ENCODE results near the gene DIPK1A.
"Not testable (repeated sequence)": the region's sequence is repeated elsewhere in the genome, so short reads cannot be mapped to it uniquely, and the experiment has no call there.

The DIPK1A gene

DNA sequence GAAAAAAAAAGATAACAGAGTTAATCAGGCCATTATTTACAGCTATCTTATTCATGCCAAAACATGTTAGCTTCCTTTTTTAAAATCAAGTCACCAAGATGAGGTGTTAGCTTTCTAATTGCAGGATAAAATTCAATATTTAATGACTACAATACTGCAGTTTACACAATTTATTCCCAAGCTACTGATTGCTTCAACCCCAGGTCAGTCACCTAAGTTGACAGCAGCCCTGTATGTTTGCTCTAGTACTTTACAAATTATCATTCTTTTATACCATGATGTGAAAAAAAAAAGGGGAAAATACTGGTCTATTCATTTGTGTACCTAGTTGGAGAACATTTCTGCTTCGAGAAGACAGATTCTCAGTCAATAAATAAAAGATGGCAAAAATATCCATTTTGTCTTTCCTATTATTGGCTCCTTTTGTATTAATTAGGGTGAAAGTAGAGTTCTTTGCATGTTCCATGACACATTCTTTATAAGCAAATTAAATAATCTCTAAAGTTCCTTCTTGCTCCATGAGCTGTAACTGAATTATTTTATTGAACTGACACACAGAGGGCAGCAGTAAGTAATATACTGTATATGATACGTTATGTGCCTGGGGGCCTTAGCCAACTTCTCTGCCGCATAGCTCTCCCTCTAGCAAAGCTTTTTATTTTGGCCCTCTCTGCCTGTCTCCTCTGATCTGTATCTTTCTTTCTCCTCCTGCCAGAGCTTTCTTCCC lies 48.0 kb downstream of the DIPK1A start:
- Histone ChIP-seq H3K27me3 (ENCODE audit: control insufficient read depth in 1 of 2, insufficient read depth in 2 of 2, low read length in 2 of 2) (no peaks in the 10 kb centered on the region), H3K4me1 (ENCODE audit: control insufficient read depth, insufficient read depth, low read length) (no peaks in the 10 kb centered on the region), H3K36me3 (ENCODE audit: control insufficient read depth in 2 of 2, insufficient read depth in 2 of 2, low read length in 2 of 2) (no peaks in the 10 kb centered on the region), H3K4me3 (ENCODE audit: low read length in 2 of 2) (no peak overlapping the region), H3K27ac (ENCODE audit: low read length) (no peak overlapping the region), H3K9ac (ENCODE audit: low read length in 2 of 2) (no peak overlapping the region), H3K9me3 (ENCODE audit: control insufficient read depth in 2 of 2, low read length in 2 of 2) (no peaks in the 10 kb centered on the region)

DNA sequence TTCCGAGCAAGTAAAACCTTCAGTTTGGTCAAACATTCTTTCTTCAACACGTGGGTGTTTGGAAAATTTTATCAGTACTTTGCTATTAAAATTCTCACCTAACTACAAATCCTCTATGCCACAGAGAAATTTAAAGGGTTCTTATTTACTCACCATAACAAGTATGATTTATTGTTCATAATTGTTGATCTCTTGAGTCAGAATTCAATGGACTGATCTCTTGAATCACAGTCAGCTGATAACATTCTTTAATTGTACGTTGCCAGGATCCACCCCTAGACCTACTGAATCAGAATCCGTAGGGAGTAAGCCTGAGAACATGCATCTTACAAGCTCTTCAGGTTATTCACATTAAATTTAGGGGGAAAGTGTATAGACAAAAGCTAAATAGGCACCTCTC lies 51.2 kb downstream of the DIPK1A start:
- H3K27ac ChIP-seq (ENCODE audit: low read length) = no peak overlapping the region
- no peaks in the 10 kb centered on the region for H3K27me3 ChIP-seq (ENCODE audit: control insufficient read depth in 1 of 2, insufficient read depth in 2 of 2, low read length in 2 of 2)
- H3K9me3 ChIP-seq (ENCODE audit: control insufficient read depth in 2 of 2, low read length in 2 of 2) = no peaks in the 10 kb centered on the region
- H3K4me1 ChIP-seq (ENCODE audit: control insufficient read depth, insufficient read depth, low read length) = no peaks in the 10 kb centered on the region
- no peak overlapping the region for H3K9ac ChIP-seq (ENCODE audit: low read length in 2 of 2)
- no peaks in the 10 kb centered on the region for H3K36me3 ChIP-seq (ENCODE audit: control insufficient read depth in 2 of 2, insufficient read depth in 2 of 2, low read length in 2 of 2)
- H3K4me3 ChIP-seq (ENCODE audit: low read length in 2 of 2) = no peak overlapping the region

DNA sequence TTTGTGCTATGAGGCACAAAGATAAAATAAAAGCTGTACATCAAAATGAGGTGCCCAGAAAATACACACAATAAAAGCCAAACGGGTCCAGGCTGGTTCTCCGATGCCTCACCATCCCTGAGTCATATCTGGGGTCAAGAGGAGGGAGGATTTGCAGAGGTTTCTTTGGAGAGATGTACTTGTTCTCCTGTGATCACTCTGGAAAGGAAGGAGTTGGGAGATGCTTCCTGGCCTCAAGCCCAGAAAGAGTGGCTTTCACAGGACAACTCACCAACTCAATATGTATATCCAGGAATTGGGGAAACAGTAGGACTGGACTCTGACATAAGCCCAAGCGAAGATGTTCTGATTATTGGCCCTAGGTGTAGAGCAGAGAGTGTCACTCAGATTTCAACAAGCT lies 51.9 kb downstream of the DIPK1A start:
- Histone ChIP-seq H3K27me3 (ENCODE audit: control insufficient read depth in 1 of 2, insufficient read depth in 2 of 2, low read length in 2 of 2) (no peaks in the 10 kb centered on the region), H3K4me3 (ENCODE audit: low read length in 2 of 2) (no peak overlapping the region), H3K36me3 (ENCODE audit: control insufficient read depth in 2 of 2, insufficient read depth in 2 of 2, low read length in 2 of 2) (no peaks in the 10 kb centered on the region), H3K9me3 (ENCODE audit: control insufficient read depth in 2 of 2, low read length in 2 of 2) (no peaks in the 10 kb centered on the region), H3K9ac (ENCODE audit: low read length in 2 of 2) (no peak overlapping the region), H3K4me1 (ENCODE audit: control insufficient read depth, insufficient read depth, low read length) (no peaks in the 10 kb centered on the region), H3K27ac (ENCODE audit: low read length) (no peak overlapping the region)

DNA sequence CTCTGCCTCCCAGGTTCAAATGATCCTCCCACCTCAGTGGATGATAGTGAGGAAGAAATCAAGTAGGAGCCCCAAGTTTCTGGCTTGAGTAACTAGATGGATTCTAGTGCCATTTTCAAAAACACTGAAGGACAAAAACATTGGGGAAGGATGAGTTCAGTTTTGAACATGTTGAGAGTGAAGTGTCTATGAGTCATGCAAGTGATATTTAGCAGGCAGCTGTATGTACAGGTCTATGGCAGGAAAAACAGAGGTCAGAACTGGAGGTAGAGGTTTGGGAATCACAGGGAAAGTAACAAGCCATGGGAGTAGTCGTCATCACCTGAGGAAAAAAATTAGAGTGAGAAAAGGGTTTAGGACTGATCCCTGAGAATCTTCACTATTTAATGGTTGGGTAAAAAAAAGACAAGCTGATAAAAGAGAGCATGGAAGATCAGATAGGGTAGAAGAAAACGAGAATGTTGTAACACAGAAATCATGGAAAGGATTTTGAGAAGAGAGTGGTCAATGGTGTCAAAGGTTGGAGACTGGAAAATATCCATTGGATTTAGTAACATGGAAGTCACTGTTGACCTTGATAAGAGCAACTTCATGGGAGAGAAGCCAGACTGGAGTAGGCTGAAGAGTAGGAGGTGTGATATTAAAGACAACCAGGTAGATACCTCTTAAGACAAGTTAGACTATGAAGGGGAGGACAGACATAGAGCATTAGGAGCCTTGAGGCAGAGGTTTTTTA lies 53.1 kb downstream of the DIPK1A start:
- Histone ChIP-seq H3K9ac (ENCODE audit: low read length in 2 of 2) (no peak overlapping the region), H3K4me3 (ENCODE audit: low read length in 2 of 2) (no peak overlapping the region), H3K27ac (ENCODE audit: low read length) (no peak overlapping the region), H3K9me3 (ENCODE audit: control insufficient read depth in 2 of 2, low read length in 2 of 2) (no peaks in the 10 kb centered on the region), H3K36me3 (ENCODE audit: control insufficient read depth in 2 of 2, insufficient read depth in 2 of 2, low read length in 2 of 2) (no peaks in the 10 kb centered on the region), H3K4me1 (ENCODE audit: control insufficient read depth, insufficient read depth, low read length) (no peaks in the 10 kb centered on the region), H3K27me3 (ENCODE audit: control insufficient read depth in 1 of 2, insufficient read depth in 2 of 2, low read length in 2 of 2) (no peaks in the 10 kb centered on the region)

DNA sequence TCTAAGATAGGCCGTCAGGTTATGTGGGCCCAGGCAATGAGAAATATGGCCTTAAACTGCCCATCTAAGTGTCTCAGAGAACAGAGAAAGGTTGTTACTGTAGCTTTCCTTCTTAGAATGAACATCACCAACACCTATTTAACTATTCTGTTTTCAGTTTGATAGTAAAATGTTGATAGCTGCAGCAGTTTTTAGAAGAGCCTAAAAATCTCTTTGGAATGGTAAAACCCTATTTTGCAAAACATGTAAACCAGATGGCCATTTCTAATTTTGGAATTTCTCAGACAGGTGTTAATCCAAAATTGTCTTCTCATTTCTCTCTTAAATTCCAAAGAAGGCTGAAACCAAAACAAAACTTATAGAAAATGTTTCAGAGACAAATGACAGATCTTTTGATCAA lies 57.5 kb downstream of the DIPK1A start:
- Histone ChIP-seq H3K27me3 (ENCODE audit: control insufficient read depth in 1 of 2, insufficient read depth in 2 of 2, low read length in 2 of 2) (no peaks in the 10 kb centered on the region), H3K9ac (ENCODE audit: low read length in 2 of 2) (no peak overlapping the region), H3K27ac (ENCODE audit: low read length) (no peak overlapping the region), H3K4me3 (ENCODE audit: low read length in 2 of 2) (no peak overlapping the region), H3K36me3 (ENCODE audit: control insufficient read depth in 2 of 2, insufficient read depth in 2 of 2, low read length in 2 of 2) (peaks cover 0 to 4% of the 10 kb centered on the region in 2 donors), H3K4me1 (ENCODE audit: control insufficient read depth, insufficient read depth, low read length) (no peaks in the 10 kb centered on the region), H3K9me3 (ENCODE audit: control insufficient read depth in 2 of 2, low read length in 2 of 2) (no peaks in the 10 kb centered on the region)

DNA sequence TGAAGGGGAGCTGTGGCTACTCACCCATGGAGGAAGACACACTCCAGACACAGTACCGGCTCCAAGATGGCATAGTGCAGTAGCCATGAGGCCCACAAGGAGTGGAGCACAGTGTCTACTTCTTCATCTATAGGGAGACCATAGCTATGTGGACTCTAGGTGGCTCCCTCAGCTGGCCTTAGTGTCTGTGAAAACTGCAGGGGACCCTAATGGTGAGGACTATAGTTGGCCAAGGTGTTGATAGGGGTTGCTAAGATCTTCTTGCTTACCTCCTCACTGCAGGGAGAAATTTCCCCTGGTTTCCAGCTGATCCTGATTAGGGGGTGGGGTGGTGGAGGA lies 58.9 kb downstream of the DIPK1A start:
- Histone ChIP-seq H3K27me3 (ENCODE audit: control insufficient read depth in 1 of 2, insufficient read depth in 2 of 2, low read length in 2 of 2) (no peaks in the 10 kb centered on the region), H3K9me3 (ENCODE audit: control insufficient read depth in 2 of 2, low read length in 2 of 2) (no peaks in the 10 kb centered on the region), H3K36me3 (ENCODE audit: control insufficient read depth in 2 of 2, insufficient read depth in 2 of 2, low read length in 2 of 2) (peaks cover 0 to 4% of the 10 kb centered on the region in 2 donors), H3K4me3 (ENCODE audit: low read length in 2 of 2) (no peak overlapping the region), H3K4me1 (ENCODE audit: control insufficient read depth, insufficient read depth, low read length) (no peaks in the 10 kb centered on the region), H3K9ac (ENCODE audit: low read length in 2 of 2) (no peak overlapping the region), H3K27ac (ENCODE audit: low read length) (no peak overlapping the region)

DNA sequence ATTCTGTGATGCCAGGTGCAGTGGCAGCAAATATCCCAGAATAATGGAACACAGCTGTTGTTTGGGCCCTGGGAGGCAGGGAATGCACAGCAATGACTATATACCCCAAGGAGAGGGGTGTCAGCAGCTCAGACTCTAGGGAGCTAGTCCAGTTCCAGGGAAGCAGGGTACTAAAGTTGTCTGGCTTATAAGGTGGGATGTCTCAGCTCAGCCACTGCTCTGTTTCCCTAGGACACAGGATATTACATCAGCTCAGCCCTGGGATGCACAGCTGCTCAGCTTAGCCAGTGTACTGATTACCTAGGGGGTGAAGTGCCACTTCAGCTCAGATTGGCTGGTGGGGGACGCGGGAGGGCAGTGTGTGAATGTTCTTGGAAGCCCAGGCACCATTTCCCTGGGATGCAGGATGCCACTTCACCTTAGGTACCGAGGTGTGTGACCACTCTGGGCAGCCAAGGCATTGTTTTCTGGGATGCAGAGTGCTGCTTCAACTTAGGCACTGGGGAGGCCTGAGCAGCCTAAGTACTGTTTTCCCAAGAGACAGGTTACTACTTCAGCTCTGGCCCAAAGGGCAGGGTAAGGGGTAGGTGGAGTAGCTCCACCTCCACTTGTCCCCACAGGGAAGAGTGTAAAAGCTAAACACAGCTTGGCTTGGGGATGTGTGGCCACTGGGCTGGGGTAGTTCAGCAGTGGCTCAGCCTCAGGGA lies 59.4 kb downstream of the DIPK1A start:
- H3K4me3 ChIP-seq (ENCODE audit: low read length in 2 of 2) = no peak overlapping the region
- H3K9me3 ChIP-seq (ENCODE audit: control insufficient read depth in 2 of 2, low read length in 2 of 2) = no peaks in the 10 kb centered on the region
- no peaks in the 10 kb centered on the region for H3K4me1 ChIP-seq (ENCODE audit: control insufficient read depth, insufficient read depth, low read length)
- H3K27me3 ChIP-seq (ENCODE audit: control insufficient read depth in 1 of 2, insufficient read depth in 2 of 2, low read length in 2 of 2) = no peaks in the 10 kb centered on the region
- no peak overlapping the region for H3K27ac ChIP-seq (ENCODE audit: low read length)
- H3K36me3 ChIP-seq (ENCODE audit: control insufficient read depth in 2 of 2, insufficient read depth in 2 of 2, low read length in 2 of 2) = peaks cover 0 to 4% of the 10 kb centered on the region in 2 donors
- no peak overlapping the region for H3K9ac ChIP-seq (ENCODE audit: low read length in 2 of 2)

DNA sequence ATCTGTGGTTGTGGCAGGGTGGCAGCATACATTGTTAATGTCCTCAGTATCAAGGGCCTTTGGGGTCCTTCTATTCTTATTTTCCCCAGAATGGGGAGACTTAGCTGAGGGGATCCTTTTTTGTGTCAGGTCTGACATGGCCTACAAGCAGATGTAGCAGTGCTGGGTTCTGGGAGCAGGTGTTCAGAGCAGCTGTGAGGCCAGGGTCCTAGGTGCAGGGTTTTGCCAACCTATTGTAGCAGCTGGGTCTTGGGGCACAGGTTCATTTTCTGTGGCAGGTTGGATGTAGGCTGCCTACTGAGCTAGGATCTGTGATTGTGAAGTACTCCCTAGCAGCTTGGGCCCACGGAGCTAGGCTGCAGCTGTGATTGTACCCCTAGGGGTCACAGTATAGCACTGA lies 60.1 kb downstream of the DIPK1A start:
- H3K9me3 ChIP-seq (ENCODE audit: control insufficient read depth in 2 of 2, low read length in 2 of 2) = no peaks in the 10 kb centered on the region
- H3K4me3 ChIP-seq (ENCODE audit: low read length in 2 of 2) = no peak overlapping the region
- no peaks in the 10 kb centered on the region for H3K27me3 ChIP-seq (ENCODE audit: control insufficient read depth in 1 of 2, insufficient read depth in 2 of 2, low read length in 2 of 2)
- H3K9ac ChIP-seq (ENCODE audit: low read length in 2 of 2) = no peak overlapping the region
- peaks cover 0 to 4% of the 10 kb centered on the region in 2 donors for H3K36me3 ChIP-seq (ENCODE audit: control insufficient read depth in 2 of 2, insufficient read depth in 2 of 2, low read length in 2 of 2)
- no peak overlapping the region for H3K27ac ChIP-seq (ENCODE audit: low read length)
- H3K4me1 ChIP-seq (ENCODE audit: control insufficient read depth, insufficient read depth, low read length) = no peaks in the 10 kb centered on the region

DNA sequence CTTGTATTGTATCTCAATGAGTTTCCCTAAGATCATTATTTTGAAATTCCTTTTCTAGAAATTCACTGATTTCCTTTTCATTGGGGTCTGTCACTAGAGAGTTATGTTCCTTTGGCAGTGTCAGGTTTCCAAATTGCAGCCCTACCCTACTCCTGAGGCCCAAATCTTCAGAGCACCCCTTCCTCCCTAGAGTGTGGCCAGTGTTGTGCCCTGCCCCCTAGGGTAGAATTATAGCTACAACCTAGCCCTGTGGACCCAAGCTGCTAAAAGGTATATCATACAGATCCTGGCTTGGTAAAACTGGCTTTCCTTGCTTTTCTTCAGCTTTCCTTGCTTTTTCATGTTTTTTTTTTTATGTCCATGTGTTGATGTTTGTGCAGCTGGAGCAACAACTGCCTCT lies 60.7 kb downstream of the DIPK1A start:
- Histone ChIP-seq H3K9ac (ENCODE audit: low read length in 2 of 2) (no peak overlapping the region), H3K4me1 (ENCODE audit: control insufficient read depth, insufficient read depth, low read length) (no peaks in the 10 kb centered on the region), H3K27ac (ENCODE audit: low read length) (no peak overlapping the region), H3K36me3 (ENCODE audit: control insufficient read depth in 2 of 2, insufficient read depth in 2 of 2, low read length in 2 of 2) (peaks cover 0 to 4% of the 10 kb centered on the region in 2 donors), H3K4me3 (ENCODE audit: low read length in 2 of 2) (no peak overlapping the region), H3K27me3 (ENCODE audit: control insufficient read depth in 1 of 2, insufficient read depth in 2 of 2, low read length in 2 of 2) (no peaks in the 10 kb centered on the region), H3K9me3 (ENCODE audit: control insufficient read depth in 2 of 2, low read length in 2 of 2) (no peaks in the 10 kb centered on the region)

DNA sequence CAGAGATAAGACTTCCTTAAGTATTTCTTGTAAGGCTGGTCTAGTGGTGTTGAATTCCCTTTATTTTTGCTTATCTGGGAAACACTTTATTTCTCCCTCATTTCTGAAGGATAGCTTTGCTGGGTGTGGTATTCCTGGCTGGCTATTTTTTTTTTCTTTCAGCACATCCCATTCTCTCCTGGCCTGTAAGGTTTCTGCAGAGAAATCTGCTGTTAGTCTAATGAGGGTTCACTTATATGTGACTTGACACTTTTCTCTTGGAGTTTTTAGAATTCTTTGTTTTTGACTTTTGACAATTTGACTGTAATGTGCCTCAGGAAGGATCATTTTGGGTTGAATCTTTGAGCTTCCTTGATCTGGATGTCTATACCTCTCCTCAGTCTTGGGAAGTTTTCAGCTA lies 61.5 kb downstream of the DIPK1A start:
- Histone ChIP-seq H3K4me3 (ENCODE audit: low read length in 2 of 2) (no peak overlapping the region), H3K36me3 (ENCODE audit: control insufficient read depth in 2 of 2, insufficient read depth in 2 of 2, low read length in 2 of 2) (peaks cover 0 to 4% of the 10 kb centered on the region in 2 donors), H3K27ac (ENCODE audit: low read length) (no peak overlapping the region), H3K9ac (ENCODE audit: low read length in 2 of 2) (no peak overlapping the region), H3K9me3 (ENCODE audit: control insufficient read depth in 2 of 2, low read length in 2 of 2) (no peaks in the 10 kb centered on the region), H3K27me3 (ENCODE audit: control insufficient read depth in 1 of 2, insufficient read depth in 2 of 2, low read length in 2 of 2) (no peaks in the 10 kb centered on the region), H3K4me1 (ENCODE audit: control insufficient read depth, insufficient read depth, low read length) (no peaks in the 10 kb centered on the region)

DNA sequence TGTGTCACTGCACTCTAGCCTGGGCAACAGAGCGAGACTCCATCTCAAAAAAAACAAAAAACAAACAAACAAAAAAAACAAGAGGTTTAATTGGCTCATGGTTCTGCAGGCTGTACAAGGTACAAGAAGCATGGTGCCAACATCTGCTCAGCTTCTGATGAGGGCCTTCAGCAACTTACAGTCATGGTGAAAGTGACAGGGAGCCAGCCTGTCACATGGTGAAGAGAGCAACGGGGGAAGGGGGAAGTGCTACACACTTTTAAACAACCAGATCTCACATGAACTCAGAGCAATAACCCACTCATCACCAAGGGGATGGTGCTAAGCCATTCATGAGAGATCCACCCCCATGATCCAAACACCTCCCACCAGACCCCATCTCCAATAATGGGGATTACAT lies 63.2 kb downstream of the DIPK1A start:
- H3K4me3 ChIP-seq (ENCODE audit: low read length in 2 of 2); H3K27ac ChIP-seq (ENCODE audit: low read length); H3K36me3 ChIP-seq (ENCODE audit: control insufficient read depth in 2 of 2, insufficient read depth in 2 of 2, low read length in 2 of 2); H3K4me1 ChIP-seq (ENCODE audit: control insufficient read depth, insufficient read depth, low read length); H3K9ac ChIP-seq (ENCODE audit: low read length in 2 of 2); H3K9me3 ChIP-seq (ENCODE audit: control insufficient read depth in 2 of 2, low read length in 2 of 2); H3K27me3 ChIP-seq (ENCODE audit: control insufficient read depth in 1 of 2, insufficient read depth in 2 of 2, low read length in 2 of 2): not testable (repeated sequence)
